Right renal pelvis (tissue), 4 donors: ENCODE measurements around the gene TOMM7. TPM values are rescaled to one million over a fixed set of nuclear protein-coding genes. Genes with fewer than 3 reads are reported as not detected.
"Not testable (repeated sequence)": the region's sequence is repeated elsewhere in the genome, so short reads cannot be mapped to it uniquely, and the experiment has no call there.

Experiments used
- DNase-seq, 4 donors: peaks; one replicate each; pipeline ENCODE4 v3.0.0-alpha.2; 2013; ENCODE audit warnings: low read depth in 4 of 4, low spot score in 3 of 4, missing footprints in 1 of 4
- polyA plus RNA-seq, 4 donors: library from polyadenylated mRNA; unstranded; fragments of 120-200 nt; gene quantifications; one replicate each; pipeline ENCODE4 v1.2.1, GENCODE V29; 2013; ENCODE audit not compliant: insufficient read length in 4 of 4

Gene TOMM7
- polyA plus RNA-seq, 4 donors: 320 to 417 (median 395) TPM

- not testable (repeated sequence) for DNase-seq
These were observed 32.0 kb downstream of the TOMM7 start for GRCh38 chr7:22790640-22791039.

DNA sequence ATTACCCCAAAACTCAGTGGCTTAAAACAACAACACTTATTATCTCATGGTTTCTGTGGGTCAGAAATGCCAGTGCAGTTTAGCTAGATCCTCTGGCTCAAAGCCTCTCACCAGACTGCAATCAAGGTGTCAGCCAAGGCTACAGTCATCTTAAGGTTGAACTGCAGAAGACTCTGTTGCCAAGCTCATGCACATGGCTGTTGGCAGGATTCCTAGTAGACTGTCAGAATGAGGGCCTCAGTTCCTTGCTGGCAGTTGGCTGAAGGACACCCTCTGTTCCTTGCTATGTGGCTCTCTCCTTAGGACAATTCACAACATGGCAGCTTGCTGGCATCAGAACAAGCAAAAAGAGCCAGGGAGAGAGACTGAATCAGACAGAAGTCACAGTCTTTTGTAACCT lies 34.7 kb downstream of the TOMM7 start:
- DNase-seq: no peak

- DNase-seq: no peak
These were observed 36.2 kb downstream of the TOMM7 start for GRCh38 chr7:22786290-22786932.

GRCh38 chr7:22784346-22784745 lies 38.3 kb downstream of the TOMM7 start:
- DNase-seq: no peak

DNA sequence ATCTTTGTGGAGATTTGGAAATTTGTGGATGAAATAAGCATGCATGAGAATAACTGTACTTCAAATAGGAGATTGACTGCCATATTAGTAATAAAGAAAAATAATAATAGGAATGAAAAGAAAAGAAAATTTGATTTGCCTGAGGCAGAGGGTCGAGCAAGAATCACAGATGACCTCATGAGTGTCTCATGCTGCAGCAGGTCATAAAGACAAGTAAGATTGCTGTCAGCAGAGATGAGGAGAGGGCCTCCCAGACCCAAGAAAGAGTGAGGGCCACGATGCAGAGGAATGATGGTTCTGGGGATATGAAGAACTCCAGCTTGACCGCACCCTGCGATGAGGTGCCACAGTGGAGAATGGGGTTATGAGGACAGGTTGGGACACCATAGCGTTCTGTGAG lies 39.2 kb downstream of the TOMM7 start:
- DNase-seq: no peak

GRCh38 chr7:22782616-22783232 lies 39.9 kb downstream of the TOMM7 start:
- peak in 1 of 4 donors; percentile 3 for DNase-seq

GRCh38 chr7:22781230-22781711 lies 41.4 kb downstream of the TOMM7 start:
- DNase-seq: no peak

GRCh38 chr7:22779730-22780323 lies 42.8 kb downstream of the TOMM7 start:
- DNase-seq: not testable (repeated sequence)

GRCh38 chr7:22776964-22777363 lies 45.7 kb downstream of the TOMM7 start:
- DNase-seq: no peak

- no peak for DNase-seq
These were observed 49.8 kb downstream of the TOMM7 start for GRCh38 chr7:22772885-22773284.

DNA sequence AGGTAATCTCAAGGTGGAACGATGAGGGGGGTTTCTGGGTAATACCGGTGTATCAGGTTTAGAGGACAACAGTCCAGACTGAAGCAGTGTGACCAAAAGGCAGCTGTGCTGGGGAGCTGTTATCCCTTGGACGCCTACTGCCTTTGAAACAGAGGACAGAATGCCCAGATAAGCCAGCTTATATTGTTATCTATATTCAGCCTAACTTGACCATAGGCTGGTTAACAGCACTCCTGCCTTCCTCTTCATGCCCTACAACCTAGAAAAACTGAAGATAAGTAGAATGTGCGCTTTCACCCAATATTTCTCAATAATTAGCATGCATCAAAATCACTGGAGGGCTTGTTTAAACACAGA lies 50.8 kb downstream of the TOMM7 start:
- DNase-seq: no peak

DNA sequence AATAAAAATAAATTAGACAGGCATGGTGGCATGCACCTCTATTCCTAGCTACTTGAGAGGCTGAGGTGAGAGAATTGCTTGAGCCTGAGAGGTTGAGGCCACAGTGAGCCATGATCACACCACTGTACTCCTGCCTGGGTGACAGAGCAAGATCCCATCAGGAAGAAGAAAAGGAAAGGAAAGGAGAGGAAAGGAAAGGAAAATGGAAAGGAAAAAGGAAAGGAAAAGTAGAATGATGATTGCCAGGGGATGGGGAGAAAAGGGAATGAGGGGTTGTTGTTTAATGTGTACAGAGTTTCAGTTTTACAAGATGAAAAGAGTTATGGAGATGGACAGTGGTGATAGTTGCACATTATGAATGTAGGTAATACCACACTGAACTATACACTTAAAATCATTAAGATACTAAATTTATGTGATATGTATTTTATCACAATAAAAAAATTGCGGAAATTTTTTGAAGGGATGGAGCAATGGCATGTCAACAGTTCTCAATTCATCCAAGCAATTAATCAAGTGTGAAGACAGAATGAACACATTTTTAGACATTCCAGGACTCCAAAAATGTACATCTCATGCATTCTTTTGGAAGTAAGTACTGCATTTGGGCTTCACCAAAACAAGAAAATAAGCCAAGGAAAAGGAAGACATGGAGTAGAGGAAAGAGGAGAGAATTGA lies 51.3 kb downstream of the TOMM7 start:
- no peak for DNase-seq

- DNase-seq: no peak
These were observed 57.0 kb downstream of the TOMM7 start for GRCh38 chr7:22765609-22766008.

Other genes starting within 250 kb of the TOMM7 start
- gene IL6, start 95.6 kb downstream of the TOMM7 start, polyA plus RNA-seq: not detected
- 10 to 100 TPM; 21.4 to 28.0 (median 24.7) TPM for gene HYCC1, start 191.3 kb upstream of the TOMM7 start, polyA plus RNA-seq